Spleen (tissue), 11 donors: Measurements from ENCODE around the gene TTLL12. TPM values are rescaled to one million over a fixed set of nuclear protein-coding genes. Genes with fewer than 3 reads are reported as not detected.

Experiments
- DNase-seq: peaks from one replicate; pipeline ENCODE4 v3.0.0-alpha.2; 2020
- H3K27ac ChIP-seq, 8 donors: fragments of 200-600 bp; sonication (generic) in 7 of 8; 1 replicate in 4 of 8; 2 replicates in 4 of 8; pipeline versions ENCODE4 v1.5.0 to v1.8.0; 2016 to 2021; ENCODE audit warnings: inconsistent platforms in 4 of 8, mild to moderate bottlenecking in 4 of 8, moderate library complexity in 1 of 8
- H3K27me3 ChIP-seq, 7 donors: fragments of 200-600 bp; sonication (generic) in 6 of 7; replicated peaks in 1 of 7; 1 replicate in 4 of 7; 2 replicates in 3 of 7; pipeline versions ENCODE4 v1.5.0 to v1.8.0; 2016 to 2021; ENCODE audit warnings: inconsistent platforms in 3 of 7, mild to moderate bottlenecking in 1 of 7
- H3K36me3 ChIP-seq, 6 donors: fragments of 200-600 bp; sonication (generic) in 5 of 6; 1 replicate in 4 of 6; 2 replicates in 2 of 6; pipeline versions ENCODE4 v1.5.0 to v1.8.0; 2016 to 2021; ENCODE audit warnings: inconsistent platforms in 2 of 6
- H3K4me1 ChIP-seq, 6 donors: fragments of 200-600 bp; sonication (generic) in 5 of 6; 1 replicate in 3 of 6; 2 replicates in 3 of 6; pipeline versions ENCODE4 v1.5.0 to v1.8.0; 2016 to 2021; ENCODE audit warnings: inconsistent platforms in 3 of 6
- H3K4me3 ChIP-seq, 8 donors: fragments of 200-600 bp; sonication (generic) in 7 of 8; 1 replicate in 4 of 8; 2 replicates in 4 of 8; pipeline versions ENCODE4 v1.5.0 to v1.8.0; 2016 to 2021; ENCODE audit warnings: inconsistent platforms in 4 of 8, mild to moderate bottlenecking in 4 of 8, moderate library complexity in 2 of 8
- H3K9me3 ChIP-seq, 8 donors: fragments of 200-600 bp; sonication (generic) in 7 of 8; 1 replicate in 4 of 8; 2 replicates in 4 of 8; pipeline versions ENCODE4 v1.5.0 to v1.8.0; 2016 to 2021; ENCODE audit warnings: inconsistent platforms in 4 of 8
- CTCF ChIP-seq, 11 experiments: fragments of 200-600 bp in 7 of 11; fragments of 450-650 bp in 4 of 11; sonication (generic) in 4 of 11; IDR thresholded peaks in 8 of 11; conservative IDR thresholded peaks in 3 of 11; 1 replicate in 7 of 11; 2 replicates in 4 of 11; pipeline versions ENCODE4 v1.4.0 to v1.8.0; 2016 to 2021; ENCODE audit warnings: antibody characterized with exemption in 11 of 11, inconsistent platforms in 4 of 11, mild to moderate bottlenecking in 1 of 11
- POLR2A ChIP-seq, 3 donors: fragments of 450-650 bp; IDR thresholded peaks; one replicate each; pipeline ENCODE4 v1.5.1; 2017; ENCODE audit warnings: antibody characterized with exemption in 3 of 3, mild to moderate bottlenecking in 1 of 3
- POLR2AphosphoS5 ChIP-seq, 3 donors: sonication (generic); formaldehyde crosslinking; IDR thresholded peaks; one replicate each; pipeline ENCODE4 v1.5.1; 2017; ENCODE audit warnings: antibody characterized with exemption in 3 of 3
- whole genome bisulfite sequencing, 5 donors: extraction: QIAGEN DNeasy Blood & Tissue Kit in 3 of 5; methylation state at CpG; one replicate each; pipeline versions ENCODE4 v1.1.5 to v1.1.7; 2013 to 2018; 5-methylcytosine and 5-hydroxymethylcytosine counted together
- intact Hi-C: fragments of 100-400 bp; cut with DNase I; formaldehyde crosslinking; loops from one replicate; pipeline ENCODE4 v1.15.0; 2023; ENCODE audit warnings: low total_unique reads
- polyA plus RNA-seq, 3 donors: library from polyadenylated mRNA; stranded (reverse); fragments of 200-250 nt; gene quantifications; one replicate each; pipeline ENCODE4 v1.2.1, GENCODE V29; 2013
- total RNA-seq, 7 donors: library from RNA; depleted of rRNA in 3 of 7; stranded (reverse); fragments of >200 nt in 3 of 7; fragmentation: NEBNext Ultra II Directional in 4 of 7; extraction: Animal tissue kit (Norgen Biotek cat#: 25700) in 4 of 7; gene quantifications; one replicate each; pipeline versions ENCODE4 v1.1.0 to v1.2.1, GENCODE V29; 2016 to 2021
- donor health status: healthy with polysubstance abuse.
- donor health status: DM: no; HTN: no; CAD: no; lungs with moderate emphysema.
- donor health status: DM: no; HTN: no; CAD: no.
- donor health status: Bipolar disorder and iron deficiency.
- donor health status: healthy.
- donor health status: DM: no; HTN: no; CAD: no.
- donor health status: DM: yes; HTN: yes; CAD: no.

TTLL12 gene
- total and polyA plus RNA-seq, 10 donors, result 8.7 to 21.6 (median 18.2) TPM

- TF ChIP-seq POLR2AphosphoS5 (IDR thresholded peaks at IDR 0.05) (no peak), CTCF (IDR thresholded peaks at IDR 0.05 in 8 of 11, conservative IDR thresholded peaks at IDR 0.05 in 3 of 11) (no peak), POLR2A (IDR thresholded peaks at IDR 0.05) (no peak)
- Histone ChIP-seq H3K36me3 (no peaks in the 10 kb centered on the region), H3K27me3 (peaks cover 0 to 16% (median 0%) of the 10 kb centered on the region in 7 donors), H3K4me1 (peaks cover 0 to 30% (median 12%) of the 10 kb centered on the region in 6 donors), H3K4me3 (no peak overlapping the region), H3K9me3 (no peaks in the 10 kb centered on the region), H3K27ac (no peak overlapping the region)
- 54 to 71% (median 57%) methylated on average over 5 to 9 of the region's 9 CpGs for WGBS, 5 donors
- intact Hi-C loops, result loop anchor here (2.0 to 5.0 kb wide), 2 partner anchors 117 to 154 kb away; no protein-coding TSS in a partner anchor
- DNase-seq, result no peak
Observed at GRCh38 chr22:43230571-43230970, 43.6 kb upstream of the TTLL12 start.

- intact Hi-C loops, result no loop called here
- WGBS, 5 donors, result 82 to 94% (median 88%) methylated on average over 11 to 19 of the region's 19 CpGs
- no peaks in the 10 kb centered on the region for H3K9me3 ChIP-seq
- no peak for DNase-seq
- peaks cover 0 to 21% (median 11%) of the 10 kb centered on the region in 6 donors for H3K4me1 ChIP-seq
- no peak overlapping the region for H3K4me3 ChIP-seq
- H3K27me3 ChIP-seq, result peaks cover 0 to 16% (median 0%) of the 10 kb centered on the region in 7 donors
- TF ChIP-seq POLR2A (IDR thresholded peaks at IDR 0.05) (no peak), CTCF (IDR thresholded peaks at IDR 0.05 in 8 of 11, conservative IDR thresholded peaks at IDR 0.05 in 3 of 11) (no peak), POLR2AphosphoS5 (IDR thresholded peaks at IDR 0.05) (no peak)
- H3K36me3 ChIP-seq, result no peaks in the 10 kb centered on the region
- no peak overlapping the region for H3K27ac ChIP-seq
Observed at GRCh38 chr22:43228863-43229262, 41.9 kb upstream of the TTLL12 start.

GRCh38 chr22:43228330-43228729, 41.4 kb upstream of the TTLL12 start:
- Histone ChIP-seq H3K9me3 (no peaks in the 10 kb centered on the region), H3K36me3 (no peaks in the 10 kb centered on the region), H3K4me1 (peaks cover 0 to 21% (median 11%) of the 10 kb centered on the region in 6 donors), H3K27ac (no peak overlapping the region), H3K4me3 (no peak overlapping the region), H3K27me3 (peaks cover 0 to 16% (median 0%) of the 10 kb centered on the region in 7 donors)
- no peak for TF ChIP-seq POLR2AphosphoS5 (IDR thresholded peaks at IDR 0.05)
- TF ChIP-seq POLR2A (IDR thresholded peaks at IDR 0.05), result no peak
- peak in 2 of 11 experiments; percentile 23 to 28 for TF ChIP-seq CTCF (IDR thresholded peaks at IDR 0.05 in 8 of 11, conservative IDR thresholded peaks at IDR 0.05 in 3 of 11)
- intact Hi-C loops, result no loop called here
- DNase-seq, result no peak
- 71 to 86% (median 76%) methylated on average over 8 of the region's 8 CpGs for WGBS, 5 donors

- Histone ChIP-seq H3K27me3 (peaks cover 0 to 16% (median 0%) of the 10 kb centered on the region in 7 donors), H3K9me3 (no peaks in the 10 kb centered on the region), H3K4me1 (peaks cover 0 to 24% (median 19%) of the 10 kb centered on the region in 6 donors), H3K27ac (no peak overlapping the region), H3K36me3 (no peaks in the 10 kb centered on the region), H3K4me3 (no peak overlapping the region)
- DNase-seq, result no peak
- WGBS, 5 donors, result 68 to 88% (median 75%) methylated on average over 11 to 17 of the region's 17 CpGs
- intact Hi-C loops, result no loop called here
- TF ChIP-seq POLR2AphosphoS5 (IDR thresholded peaks at IDR 0.05) (peak in 1 of 3 donors; percentile 18), CTCF (IDR thresholded peaks at IDR 0.05 in 8 of 11, conservative IDR thresholded peaks at IDR 0.05 in 3 of 11) (no peak)
Observed at GRCh38 chr22:43227239-43227630, 40.3 kb upstream of the TTLL12 start.
